Activated CD4-positive, alpha-beta T cell treated with anti-CD3 and anti-CD28 coated beads, Interleukin-10, Interleukin-2, amounts not matched to agents 100 ng/mL and 50 ng/mL, durations not matched to agents 16 hours and 8 hours (primary cell): ENCODE data around the gene POTEE.
"Not testable (repeated sequence)": the region's sequence is repeated elsewhere in the genome, so short reads cannot be mapped to it uniquely, and the experiment has no call there.

Experiments
- DNase-seq: peaks from one replicate; pipeline ENCODE4 v3.0.0-alpha.2; 2020

POTEE gene

GRCh38 chr2:131209030-131209772, at the start of gene POTEE:
Gene POTEE (plus strand): TSS chr2:131209536. CDS start chr2:131218403, 8,867 bp downstream.
- DNase-seq, result not testable (repeated sequence)

- DNase-seq, result not testable (repeated sequence)
Measured at GRCh38 chr2:131165562-131165961, 43.8 kb upstream of the POTEE start.

GRCh38 chr2:131168538-131168937, 40.8 kb upstream of the POTEE start:
- no peak for DNase-seq

- DNase-seq, result not testable (repeated sequence)
Measured at GRCh38 chr2:131178050-131178449, 31.3 kb upstream of the POTEE start.

GRCh38 chr2:131178721-131179418, 30.5 kb upstream of the POTEE start:
- not testable (repeated sequence) for DNase-seq

- DNase-seq, result not testable (repeated sequence)
Measured at GRCh38 chr2:131181451-131181850, 27.9 kb upstream of the POTEE start.

- not testable (repeated sequence) for DNase-seq
Measured at GRCh38 chr2:131193421-131193820, 15.9 kb upstream of the POTEE start.

- DNase-seq, result not testable (repeated sequence)
Measured at GRCh38 chr2:131196186-131196585, 13.2 kb upstream of the POTEE start.

GRCh38 chr2:131201098-131201497, 8.2 kb upstream of the POTEE start:
- no peak for DNase-seq

GRCh38 chr2:131207839-131208238, 1.5 kb upstream of the POTEE start:
- DNase-seq, result not testable (repeated sequence)

- not testable (repeated sequence) for DNase-seq
Measured at GRCh38 chr2:131209773-131210104, 403 bp downstream of the POTEE start.

GRCh38 chr2:131210434-131211211, 1.3 kb downstream of the POTEE start:
- DNase-seq, result not testable (repeated sequence)

GRCh38 chr2:131217238-131217986, 8.1 kb downstream of the POTEE start:
- DNase-seq, result not testable (repeated sequence)

GRCh38 chr2:131235543-131236449, 26.5 kb downstream of the POTEE start:
- not testable (repeated sequence) for DNase-seq
